H9 (cell line): Measurements from ENCODE around the gene LRP5. TPM values are rescaled to one million over a fixed set of nuclear protein-coding genes. Genes with fewer than 3 reads are reported as not detected.
A peak's percentile ranks its signal among the peaks of the same experiment; 100 is the strongest.

Source experiments
- DNase-seq: peaks from one replicate; pipeline ENCODE4 v3.0.0-alpha.2; 2017
- H2AFZ ChIP-seq: one replicate; pipeline ENCODE4 v1.6.1; 2013; ENCODE audit warnings: mild to moderate bottlenecking, low read length, control low read depth, moderate library complexity
- H2AK5ac ChIP-seq: 2 replicates; pipeline ENCODE4 v1.6.1; 2013; ENCODE audit warnings: low read length, control low read depth, mixed read lengths; ENCODE audit not compliant: insufficient read length
- H2BK120ac ChIP-seq: one replicate; pipeline ENCODE4 v1.6.1; 2013; ENCODE audit warnings: low read depth, mild to moderate bottlenecking, low read length, control low read depth, inconsistent platforms; ENCODE audit not compliant: poor library complexity, severe bottlenecking
- H2BK12ac ChIP-seq: 2 replicates; pipeline ENCODE4 v1.6.1; 2013; ENCODE audit warnings: low read length, control low read depth, mixed read lengths, low read depth; ENCODE audit not compliant: insufficient read length
- H2BK15ac ChIP-seq: 2 replicates; pipeline ENCODE4 v1.6.1; 2013; ENCODE audit warnings: low read depth, low read length, control low read depth
- H2BK20ac ChIP-seq: one replicate; pipeline ENCODE4 v1.6.1; 2013; ENCODE audit warnings: low read depth, mild to moderate bottlenecking, low read length, control low read depth, inconsistent platforms; ENCODE audit not compliant: poor library complexity, severe bottlenecking
- H2BK5ac ChIP-seq: 2 replicates; pipeline ENCODE4 v1.6.1; 2013; ENCODE audit warnings: low read length, control low read depth, mixed read lengths; ENCODE audit not compliant: insufficient read length
- H3K14ac ChIP-seq: 2 replicates; pipeline ENCODE4 v1.6.1; 2013; ENCODE audit warnings: low read length, control low read depth; ENCODE audit not compliant: insufficient read depth
- H3K18ac ChIP-seq: 2 replicates; pipeline ENCODE4 v1.6.1; 2013; ENCODE audit warnings: low read depth, mild to moderate bottlenecking, mixed read lengths, low read length, control low read depth; ENCODE audit not compliant: insufficient read length
- H3K23ac ChIP-seq: 2 replicates; pipeline ENCODE4 v1.6.1; 2013; ENCODE audit warnings: low read length, control low read depth, mixed read lengths, low read depth; ENCODE audit not compliant: insufficient read length
- H3K23me2 ChIP-seq: 2 replicates; pipeline ENCODE4 v1.6.1; 2013; ENCODE audit warnings: low read depth, mild to moderate bottlenecking, mixed read lengths, low read length, control low read depth; ENCODE audit not compliant: insufficient read length, poor library complexity, severe bottlenecking
- H3K27ac ChIP-seq: 2 replicates; pipeline ENCODE4 v1.5.1; 2013; ENCODE audit warnings: low read length, control low read depth, mixed read lengths, low read depth; ENCODE audit not compliant: insufficient read length
- H3K27me3 ChIP-seq: 2 replicates; pipeline ENCODE4 v1.6.1; 2013; ENCODE audit warnings: low read length, control low read depth, inconsistent platforms; ENCODE audit not compliant: insufficient read depth
- H3K4ac ChIP-seq: 2 replicates; pipeline ENCODE4 v1.6.1; 2013; ENCODE audit warnings: low read depth, mild to moderate bottlenecking, control low read depth, inconsistent platforms, low read length, moderate library complexity
- H3K4me1 ChIP-seq: 2 replicates; pipeline ENCODE4 v1.6.1; 2013; ENCODE audit warnings: low read length, control low read depth, inconsistent platforms; ENCODE audit not compliant: insufficient read depth
- H3K4me2 ChIP-seq: 2 replicates; pipeline ENCODE4 v1.6.1; 2013; ENCODE audit warnings: low read length, control low read depth, mixed read lengths; ENCODE audit not compliant: insufficient read length, insufficient read depth
- H3K56ac ChIP-seq: 2 replicates; pipeline ENCODE4 v1.6.1; 2013; ENCODE audit warnings: low read depth, mild to moderate bottlenecking, mixed read lengths, low read length, control low read depth; ENCODE audit not compliant: insufficient read length
- H3K79me1 ChIP-seq: 2 replicates; pipeline ENCODE4 v1.6.1; 2013; ENCODE audit warnings: low read depth, mild to moderate bottlenecking, moderate library complexity, low read length, control low read depth, inconsistent platforms; ENCODE audit not compliant: insufficient read depth, poor library complexity, severe bottlenecking
- H3K79me2 ChIP-seq: 2 replicates; pipeline ENCODE4 v1.6.1; 2013; ENCODE audit warnings: low read length, control low read depth, inconsistent platforms; ENCODE audit not compliant: insufficient read depth
- H3K9ac ChIP-seq: 2 replicates; pipeline ENCODE4 v1.6.1; 2013; ENCODE audit warnings: low read length, control low read depth, mixed read lengths; ENCODE audit not compliant: insufficient read length; ENCODE audit errors: extremely low read depth
- H3K9me3 ChIP-seq: one replicate; pipeline ENCODE4 v1.6.1; 2013; ENCODE audit warnings: low read depth, low read length, inconsistent platforms; ENCODE audit not compliant: control insufficient read depth
- H3T11ph ChIP-seq: one replicate; pipeline ENCODE4 v1.6.1; 2013; ENCODE audit warnings: mild to moderate bottlenecking, low read length, control low read depth, inconsistent platforms
- H4K20me1 ChIP-seq: one replicate; pipeline ENCODE4 v1.6.1; 2013; ENCODE audit not compliant: control insufficient read depth, insufficient read length, insufficient read depth
- H4K5ac ChIP-seq: 2 replicates; pipeline ENCODE4 v1.6.1; 2013; ENCODE audit warnings: low read depth, mild to moderate bottlenecking, mixed read lengths, low read length, control low read depth; ENCODE audit not compliant: insufficient read length
- H4K8ac ChIP-seq: replicated peaks from 2 replicates; pipeline ENCODE4 v1.6.1; 2013; ENCODE audit warnings: low read length, control low read depth, mixed read lengths, low read depth; ENCODE audit not compliant: insufficient read length
- H4K91ac ChIP-seq: 2 replicates; pipeline ENCODE4 v1.6.1; 2013; ENCODE audit warnings: low read depth, mild to moderate bottlenecking, moderate library complexity, mixed read lengths, low read length, control low read depth; ENCODE audit not compliant: insufficient read length
- H3K27ac Mint-ChIP-seq, 3 experiments: 2 replicates in 2 of 3; 3 replicates in 1 of 3; pipeline ENCODE4 v1.8.0; 2020 to 2021; ENCODE audit warnings: mixed read lengths in 3 of 3, mild to moderate bottlenecking in 1 of 3, moderate library complexity in 1 of 3
- H3K27me3 Mint-ChIP-seq: 2 replicates; pipeline ENCODE4 v1.8.0; 2021; ENCODE audit warnings: low read depth, mild to moderate bottlenecking, moderate library complexity, mixed read lengths
- H3K36me3 Mint-ChIP-seq, 3 experiments: 2 replicates in 2 of 3; 3 replicates in 1 of 3; pipeline ENCODE4 v1.8.0; 2020 to 2021; ENCODE audit warnings: low read depth in 3 of 3, mixed read lengths in 3 of 3; ENCODE audit not compliant: insufficient read depth in 1 of 3
- H3K4me1 Mint-ChIP-seq, 2 experiments: 2 replicates each; pipeline ENCODE4 v1.8.0; 2020; ENCODE audit warnings: mixed read lengths in 2 of 2
- H3K4me3 Mint-ChIP-seq, 2 experiments: 2 replicates in 1 of 2; 3 replicates in 1 of 2; pipeline ENCODE4 v1.8.0; 2020 to 2021; ENCODE audit warnings: mild to moderate bottlenecking in 2 of 2, mixed read lengths in 2 of 2, moderate library complexity in 1 of 2
- H3K9me3 Mint-ChIP-seq, 2 experiments: 2 replicates in 1 of 2; 3 replicates in 1 of 2; pipeline ENCODE4 v1.8.0; 2020; ENCODE audit warnings: mild to moderate bottlenecking in 2 of 2, mixed read lengths in 2 of 2, moderate library complexity in 1 of 2
- CTCF ChIP-seq: fragments of 200-600 bp; sonication (generic); conservative IDR thresholded peaks from 3 replicates; pipeline ENCODE4 v1.8.0; 2021; ENCODE audit warnings: antibody characterized with exemption, mild to moderate bottlenecking
- WGBS: extraction: QIAGEN DNeasy Blood & Tissue Kit; methylation state at CpG from one replicate; pipeline ENCODE4 v1.1.7; 2013; ENCODE audit warnings: missing lambda C conversion rate, low lambda C conversion rate, mixed read lengths; ENCODE audit not compliant: insufficient read length; ENCODE audit errors: extremely low coverage; 5-methylcytosine and 5-hydroxymethylcytosine counted together
- total RNA-seq: library from RNA; stranded (reverse); gene quantifications from 2 replicates; pipeline ENCODE4 v1.2.1, GENCODE V29; 2021

Gene LRP5
- total RNA-seq, 1 experiment from 2014 or later, result 38.4 TPM

GRCh38 chr11:68328374-68329091 lies 16.1 kb downstream of the LRP5 start:
- H3K14ac ChIP-seq, result peak overlapping the region; percentile 54
- WGBS, result no CpG with 5 or more reads among the region's 25 CpGs
- peaks cover 20% of the 10 kb centered on the region; the same call in 1 of the 2 replicates for H3K4me1 ChIP-seq
- no peak overlapping the region for H3K56ac ChIP-seq
- H3K4me2 ChIP-seq, result peak overlapping the region; percentile 4
- no peaks in the 10 kb centered on the region for H3K79me1 ChIP-seq
- no peak overlapping the region for H2BK20ac ChIP-seq
- Mint-ChIP-seq H3K4me3 (peak overlapping the region; percentile 37 to 54; a peak in 4 of 5 replicates), H3K27me3 (no peaks in the 10 kb centered on the region), H3K9me3 (no peaks in the 10 kb centered on the region; a peak in 1 of 5 replicates), H3K27ac (peak overlapping the region; percentile 46 to 64 (median 48); a peak in 4 of 7 replicates), H3K36me3 (peaks cover 0 to 4% (median 2%) of the 10 kb centered on the region in 3 experiments; a peak in 2 of 7 replicates), H3K4me1 (peaks cover 72 to 75% of the 10 kb centered on the region in 2 experiments)
- peak overlapping the region; percentile 11 for H2BK120ac ChIP-seq
- DNase-seq, result peak; percentile 65
- no peak overlapping the region for H2BK12ac ChIP-seq
- no peak overlapping the region for H2AFZ ChIP-seq
- H3K18ac ChIP-seq, result peak overlapping the region; percentile 79
- no peak overlapping the region for H2AK5ac ChIP-seq
- H3K27ac ChIP-seq, result no peak overlapping the region
- no peaks in the 10 kb centered on the region for H3K9me3 ChIP-seq
- no peaks in the 10 kb centered on the region for H3K23me2 ChIP-seq
- no peak overlapping the region for H3T11ph ChIP-seq
- no peak overlapping the region for H3K9ac ChIP-seq
- H3K23ac ChIP-seq, result no peak overlapping the region
- H4K20me1 ChIP-seq, result no peaks in the 10 kb centered on the region
- H4K8ac ChIP-seq, result no peak overlapping the region
- H3K27me3 ChIP-seq, result no peaks in the 10 kb centered on the region
- H4K5ac ChIP-seq, result no peak overlapping the region
- H2BK5ac ChIP-seq, result no peak overlapping the region
- 0 out of 2 replicates have a peak overlapping the region, but pooled peaks have one; percentile 43 for H3K4ac ChIP-seq
- TF ChIP-seq CTCF, result no peak
- no peak overlapping the region for H4K91ac ChIP-seq
- no peak overlapping the region for H2BK15ac ChIP-seq
- peaks cover 9% of the 10 kb centered on the region; the same call in 1 of the 2 replicates for H3K79me2 ChIP-seq
